K562 (cell line): ENCODE measurements around the gene PMEPA1. TPM values are rescaled to one million over a fixed set of nuclear protein-coding genes. Genes with fewer than 3 reads are reported as not detected.

Experiments used
- ASH1L ChIP-seq: fragments of 450-650 bp; IDR thresholded peaks from 2 replicates; pipeline ENCODE4 v1.6.1; 2018; ENCODE audit warnings: borderline replicate concordance, mild to moderate bottlenecking, low read depth; ENCODE audit not compliant: partially characterized antibody
- ATF7 ChIP-seq: fragments of 450-650 bp; IDR thresholded peaks from 2 replicates; pipeline ENCODE4 v1.7.1; 2014; ENCODE audit warnings: mild to moderate bottlenecking, moderate library complexity
- CHD2 ChIP-seq: IDR thresholded peaks from 2 replicates; pipeline ENCODE4 v1.6.1; 2011; ENCODE audit warnings: low read depth, low read length
- CREM ChIP-seq: IDR thresholded peaks from 2 replicates; pipeline ENCODE4 v1.6.1; 2014; ENCODE audit warnings: antibody characterized with exemption, low read depth
- CXXC5 ChIP-seq: fragments of 250-450 bp; sonication (Bioruptor Pico); IDR thresholded peaks from 2 replicates; pipeline ENCODE4 v1.8.0; 2022; ENCODE audit warnings: inconsistent platforms, mild to moderate bottlenecking, moderate library complexity
- FOXM1 ChIP-seq, 2 experiments: fragments of 450-650 bp in 1 of 2; sonication (generic) in 1 of 2; formaldehyde crosslinking in 1 of 2; IDR thresholded peaks; 2 replicates each; pipeline versions ENCODE4 v1.6.1 to v1.9.0; 2017 to 2022; ENCODE audit warnings: low read depth in 2 of 2, mild to moderate bottlenecking in 2 of 2, missing genetic modification reagents in 1 of 2, moderate library complexity in 1 of 2
- JUND ChIP-seq, 2 experiments: IDR thresholded peaks; 2 replicates in 1 of 2; 3 replicates in 1 of 2; pipeline ENCODE4 v1.6.1; 2011; ENCODE audit warnings: borderline replicate concordance in 2 of 2, low read depth in 2 of 2, low read length in 2 of 2, improper control_type of control experiment in 1 of 2, missing biosample characterization in 1 of 2, missing genetic modification characterization in 1 of 2, missing genetic modification reagents in 1 of 2
- MBD2 ChIP-seq: sonication (generic); IDR thresholded peaks from 2 replicates; pipeline ENCODE4 v1.6.1; 2016; ENCODE audit warnings: low read depth, borderline replicate concordance
- MXI1 ChIP-seq: IDR thresholded peaks from 2 replicates; pipeline ENCODE4 v1.6.1; 2011; ENCODE audit warnings: low read depth, mild to moderate bottlenecking, improper control_type of control experiment, low read length
- NFYB ChIP-seq: IDR thresholded peaks from 2 replicates; pipeline ENCODE4 v1.6.1; 2011; ENCODE audit warnings: mild to moderate bottlenecking, moderate library complexity; ENCODE audit not compliant: insufficient read length; ENCODE audit errors: extremely low read depth
- NRF1 ChIP-seq, 2 experiments: fragments of 450-650 bp; IDR thresholded peaks in 1 of 2; conservative IDR thresholded peaks in 1 of 2; 2 replicates each; pipeline ENCODE4 v1.6.1; 2014; ENCODE audit warnings: mild to moderate bottlenecking in 2 of 2
- ZC3H8 ChIP-seq: fragments of 450-650 bp; IDR thresholded peaks from 2 replicates; pipeline ENCODE4 v1.6.1; 2017
- polyA plus RNA-seq, 8 experiments: library from polyadenylated mRNA; depleted of rRNA in 4 of 8; stranded (reverse) in 5 of 8; unstranded in 3 of 8; fragments of >200 nt; fragmentation: Nextera tagmentation in 2 of 8; fragmentation: Illumina TruSeq in 1 of 8; extraction: Ambion mirVana in 2 of 8; extraction: Trizol in 1 of 8; gene quantifications; 2 replicates each; pipeline versions ENCODE4 v1.2.1 to v1.2.3, GENCODE V29; 2011 to 2014; ENCODE audit warnings: inconsistent platforms in 1 of 8, missing spikeins in 1 of 8
- total RNA-seq, 7 experiments: library from RNA; depleted of rRNA in 6 of 7; stranded (reverse); fragments of >200 nt in 6 of 7; fragmentation: Illumina TruSeq in 2 of 7; extraction: Trizol in 2 of 7; gene quantifications; 2 replicates each; pipeline versions ENCODE4 v1.2.1 to v1.2.3, GENCODE V29; 2011 to 2021; ENCODE audit warnings: low replicate concordance in 1 of 7
- TF ChIP-seq, protein P1 (sequence below), 2 experiments: fragments of 450-650 bp; conservative IDR thresholded peaks; 2 replicates each; pipeline ENCODE4 v1.6.1; 2017; ENCODE audit warnings: mild to moderate bottlenecking in 2 of 2, moderate library complexity in 2 of 2
- TF ChIP-seq, protein P2 (sequence below): fragments of 450-650 bp; IDR thresholded peaks from 2 replicates; pipeline ENCODE4 v1.6.1; 2016; ENCODE audit warnings: borderline replicate concordance
- TF ChIP-seq, protein P3 (sequence below): sonication (generic); formaldehyde crosslinking; IDR thresholded peaks from 2 replicates; pipeline ENCODE4 v1.8.0; 2022; ENCODE audit warnings: mild to moderate bottlenecking, missing genetic modification reagents
- TF ChIP-seq, protein P4 (sequence below): sonication (generic); formaldehyde crosslinking; IDR thresholded peaks from 2 replicates; pipeline ENCODE4 v1.8.0; 2022; ENCODE audit warnings: missing genetic modification reagents, mild to moderate bottlenecking, borderline replicate concordance
- TF ChIP-seq, protein P5 (sequence below): fragments of 250-450 bp; sonication (Bioruptor Pico); IDR thresholded peaks from 2 replicates; pipeline ENCODE4 v1.4.0; 2020
- TF ChIP-seq, protein P6 (sequence below): fragments of 200-800 bp; sonication (Bioruptor generic); IDR thresholded peaks from 2 replicates; pipeline ENCODE4 v1.6.1; 2017; ENCODE audit warnings: missing genetic modification characterization, missing compliant biosample characterization

Gene PMEPA1
- total and polyA plus RNA-seq, 9 of the 15 experiments (the other 6 are each of a cell fraction or from before 2014, with no cell fraction given) = 0.16 TPM; not detected in 8

DNA sequence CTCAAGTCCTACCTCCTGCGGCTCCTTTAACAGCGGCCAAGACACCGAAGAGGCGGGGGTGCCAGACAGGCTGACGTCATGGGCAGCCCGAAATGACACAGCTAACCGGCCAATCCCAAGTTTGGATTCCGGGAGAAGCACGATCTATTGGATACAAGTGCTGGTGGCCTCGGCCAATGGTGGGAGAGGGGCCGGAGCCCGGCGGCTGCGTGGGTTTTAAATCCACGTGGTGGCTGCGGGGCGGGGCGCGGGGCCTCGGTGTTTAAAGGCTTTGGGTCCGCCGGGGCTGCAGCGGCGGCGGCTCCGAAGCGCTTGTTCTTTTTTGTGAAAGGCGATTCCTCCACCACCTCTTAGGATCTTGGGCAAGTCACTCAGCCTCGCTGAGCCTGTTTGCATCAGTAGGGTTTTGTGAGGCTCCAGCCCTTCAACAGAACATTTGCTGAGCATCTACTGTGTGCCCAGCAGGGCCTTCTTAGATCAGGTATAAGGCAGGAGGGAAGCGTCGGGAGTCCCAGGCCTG lies 8.7 kb upstream of the PMEPA1 start (continued):
- peak; percentile 98 for TF ChIP-seq ATF7
- TF ChIP-seq, protein P1, sequence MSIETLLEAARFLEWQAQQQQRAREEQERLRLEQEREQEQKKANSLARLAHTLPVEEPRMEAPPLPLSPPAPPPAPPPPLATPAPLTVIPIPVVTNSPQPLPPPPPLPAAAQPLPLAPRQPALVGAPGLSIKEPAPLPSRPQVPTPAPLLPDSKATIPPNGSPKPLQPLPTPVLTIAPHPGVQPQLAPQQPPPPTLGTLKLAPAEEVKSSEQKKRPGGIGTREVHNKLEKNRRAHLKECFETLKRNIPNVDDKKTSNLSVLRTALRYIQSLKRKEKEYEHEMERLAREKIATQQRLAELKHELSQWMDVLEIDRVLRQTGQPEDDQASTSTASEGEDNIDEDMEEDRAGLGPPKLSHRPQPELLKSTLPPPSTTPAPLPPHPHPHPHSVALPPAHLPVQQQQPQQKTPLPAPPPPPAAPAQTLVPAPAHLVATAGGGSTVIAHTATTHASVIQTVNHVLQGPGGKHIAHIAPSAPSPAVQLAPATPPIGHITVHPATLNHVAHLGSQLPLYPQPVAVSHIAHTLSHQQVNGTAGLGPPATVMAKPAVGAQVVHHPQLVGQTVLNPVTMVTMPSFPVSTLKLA (conservative IDR thresholded peaks at IDR 0.05) = peak; percentile 98 to 99
- no peak for TF ChIP-seq ZC3H8
- TF ChIP-seq, protein P2, sequence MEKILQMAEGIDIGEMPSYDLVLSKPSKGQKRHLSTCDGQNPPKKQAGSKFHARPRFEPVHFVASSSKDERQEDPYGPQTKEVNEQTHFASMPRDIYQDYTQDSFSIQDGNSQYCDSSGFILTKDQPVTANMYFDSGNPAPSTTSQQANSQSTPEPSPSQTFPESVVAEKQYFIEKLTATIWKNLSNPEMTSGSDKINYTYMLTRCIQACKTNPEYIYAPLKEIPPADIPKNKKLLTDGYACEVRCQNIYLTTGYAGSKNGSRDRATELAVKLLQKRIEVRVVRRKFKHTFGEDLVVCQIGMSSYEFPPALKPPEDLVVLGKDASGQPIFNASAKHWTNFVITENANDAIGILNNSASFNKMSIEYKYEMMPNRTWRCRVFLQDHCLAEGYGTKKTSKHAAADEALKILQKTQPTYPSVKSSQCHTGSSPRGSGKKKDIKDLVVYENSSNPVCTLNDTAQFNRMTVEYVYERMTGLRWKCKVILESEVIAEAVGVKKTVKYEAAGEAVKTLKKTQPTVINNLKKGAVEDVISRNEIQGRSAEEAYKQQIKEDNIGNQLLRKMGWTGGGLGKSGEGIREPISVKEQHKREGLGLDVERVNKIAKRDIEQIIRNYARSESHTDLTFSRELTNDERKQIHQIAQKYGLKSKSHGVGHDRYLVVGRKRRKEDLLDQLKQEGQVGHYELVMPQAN = peak; percentile 27; the same call in 1 of the 2 replicates
- peak; percentile 89 for TF ChIP-seq FOXM1 (IDR thresholded peaks at IDR 0.05; ENCODE audit: low read depth)
- no peak for TF ChIP-seq FOXM1 (CRISPR knock-in tag; IDR thresholded peaks at IDR 0.05; ENCODE audit: low read depth)
- TF ChIP-seq MXI1 = peak; percentile 57; the same call in 1 of the 2 replicates
- peak; percentile 87 for TF ChIP-seq CXXC5
- TF ChIP-seq, protein P3, sequence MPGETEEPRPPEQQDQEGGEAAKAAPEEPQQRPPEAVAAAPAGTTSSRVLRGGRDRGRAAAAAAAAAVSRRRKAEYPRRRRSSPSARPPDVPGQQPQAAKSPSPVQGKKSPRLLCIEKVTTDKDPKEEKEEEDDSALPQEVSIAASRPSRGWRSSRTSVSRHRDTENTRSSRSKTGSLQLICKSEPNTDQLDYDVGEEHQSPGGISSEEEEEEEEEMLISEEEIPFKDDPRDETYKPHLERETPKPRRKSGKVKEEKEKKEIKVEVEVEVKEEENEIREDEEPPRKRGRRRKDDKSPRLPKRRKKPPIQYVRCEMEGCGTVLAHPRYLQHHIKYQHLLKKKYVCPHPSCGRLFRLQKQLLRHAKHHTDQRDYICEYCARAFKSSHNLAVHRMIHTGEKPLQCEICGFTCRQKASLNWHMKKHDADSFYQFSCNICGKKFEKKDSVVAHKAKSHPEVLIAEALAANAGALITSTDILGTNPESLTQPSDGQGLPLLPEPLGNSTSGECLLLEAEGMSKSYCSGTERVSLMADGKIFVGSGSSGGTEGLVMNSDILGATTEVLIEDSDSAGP (CRISPR knock-in tag) = peak; percentile 91
- TF ChIP-seq NRF1 (conservative IDR thresholded peaks at IDR 0.05 in 1 of 2, IDR thresholded peaks at IDR 0.05 in 1 of 2) = peak; percentile 78 to 81
- TF ChIP-seq, protein P4, sequence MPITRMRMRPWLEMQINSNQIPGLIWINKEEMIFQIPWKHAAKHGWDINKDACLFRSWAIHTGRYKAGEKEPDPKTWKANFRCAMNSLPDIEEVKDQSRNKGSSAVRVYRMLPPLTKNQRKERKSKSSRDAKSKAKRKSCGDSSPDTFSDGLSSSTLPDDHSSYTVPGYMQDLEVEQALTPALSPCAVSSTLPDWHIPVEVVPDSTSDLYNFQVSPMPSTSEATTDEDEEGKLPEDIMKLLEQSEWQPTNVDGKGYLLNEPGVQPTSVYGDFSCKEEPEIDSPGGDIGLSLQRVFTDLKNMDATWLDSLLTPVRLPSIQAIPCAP (CRISPR knock-in tag) = no peak
- TF ChIP-seq JUND (IDR thresholded peaks at IDR 0.05; ENCODE audit: borderline replicate concordance, low read depth, low read length) = peak; percentile 84
- peak; percentile 66; the same call in 1 of the 3 replicates for TF ChIP-seq JUND (tag; IDR thresholded peaks at IDR 0.05; ENCODE audit: borderline replicate concordance, low read depth, low read length)
- peak; percentile 94 for TF ChIP-seq MBD2
- TF ChIP-seq CREM = peak; percentile 94
- TF ChIP-seq ASH1L = peak; percentile 93
- TF ChIP-seq, protein P5, sequence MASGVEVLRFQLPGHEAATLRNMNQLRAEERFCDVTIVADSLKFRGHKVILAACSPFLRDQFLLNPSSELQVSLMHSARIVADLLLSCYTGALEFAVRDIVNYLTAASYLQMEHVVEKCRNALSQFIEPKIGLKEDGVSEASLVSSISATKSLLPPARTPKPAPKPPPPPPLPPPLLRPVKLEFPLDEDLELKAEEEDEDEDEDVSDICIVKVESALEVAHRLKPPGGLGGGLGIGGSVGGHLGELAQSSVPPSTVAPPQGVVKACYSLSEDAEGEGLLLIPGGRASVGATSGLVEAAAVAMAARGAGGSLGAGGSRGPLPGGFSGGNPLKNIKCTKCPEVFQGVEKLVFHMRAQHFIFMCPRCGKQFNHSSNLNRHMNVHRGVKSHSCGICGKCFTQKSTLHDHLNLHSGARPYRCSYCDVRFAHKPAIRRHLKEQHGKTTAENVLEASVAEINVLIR (CRISPR knock-in tag) = peak; percentile 88
- TF ChIP-seq, protein P6, sequence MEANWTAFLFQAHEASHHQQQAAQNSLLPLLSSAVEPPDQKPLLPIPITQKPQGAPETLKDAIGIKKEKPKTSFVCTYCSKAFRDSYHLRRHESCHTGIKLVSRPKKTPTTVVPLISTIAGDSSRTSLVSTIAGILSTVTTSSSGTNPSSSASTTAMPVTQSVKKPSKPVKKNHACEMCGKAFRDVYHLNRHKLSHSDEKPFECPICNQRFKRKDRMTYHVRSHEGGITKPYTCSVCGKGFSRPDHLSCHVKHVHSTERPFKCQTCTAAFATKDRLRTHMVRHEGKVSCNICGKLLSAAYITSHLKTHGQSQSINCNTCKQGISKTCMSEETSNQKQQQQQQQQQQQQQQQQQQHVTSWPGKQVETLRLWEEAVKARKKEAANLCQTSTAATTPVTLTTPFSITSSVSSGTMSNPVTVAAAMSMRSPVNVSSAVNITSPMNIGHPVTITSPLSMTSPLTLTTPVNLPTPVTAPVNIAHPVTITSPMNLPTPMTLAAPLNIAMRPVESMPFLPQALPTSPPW (CRISPR knock-in tag) = peak; percentile 94
- TF ChIP-seq CHD2 = peak; percentile 76
- TF ChIP-seq NFYB = peak; percentile 95
